ENCODE results near the gene TIAM2.

TIAM2 gene

DNA sequence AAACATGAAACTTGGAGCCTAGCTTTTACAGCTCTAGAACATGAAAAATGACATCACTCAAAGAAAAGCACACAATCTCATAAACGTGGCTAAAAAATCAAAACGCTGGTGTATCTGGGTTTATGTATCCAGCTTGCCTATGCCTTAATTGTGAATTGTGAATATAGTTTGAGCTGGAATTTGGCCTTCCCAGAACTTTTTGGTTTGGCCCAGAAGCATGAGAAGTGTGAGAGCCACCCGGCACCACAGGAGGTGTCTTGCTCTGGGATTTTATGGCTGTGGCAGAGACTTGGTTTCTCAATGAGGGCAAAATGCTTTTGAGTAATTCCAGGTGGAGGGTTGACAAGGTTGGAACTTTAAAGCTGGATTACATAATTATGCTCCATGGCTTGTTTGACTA is 69.2 kb downstream of the TIAM2 start:
- no peak for DNase-seq (ENCODE audit: low spot score)

DNA sequence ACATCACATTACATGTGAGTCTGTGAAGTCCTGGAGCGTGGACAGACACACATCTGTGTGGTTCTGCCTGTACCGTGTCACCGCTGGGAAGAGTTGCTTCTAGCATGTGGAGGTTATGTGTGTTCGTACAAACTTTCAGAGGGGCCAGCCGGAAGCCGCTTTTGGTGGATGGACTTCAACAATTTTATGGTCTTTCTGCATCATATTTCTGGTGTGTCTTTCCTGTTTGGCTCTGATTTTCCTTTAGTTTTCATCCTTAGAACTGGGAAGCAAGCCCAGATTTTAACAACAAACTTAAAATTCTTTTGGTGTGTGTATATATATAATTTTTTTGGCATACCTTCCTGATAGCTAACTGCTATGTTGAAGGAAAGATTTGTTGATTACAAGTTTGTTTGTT is 71.2 kb downstream of the TIAM2 start:
- DNase-seq (ENCODE audit: low spot score): no peak

DNA sequence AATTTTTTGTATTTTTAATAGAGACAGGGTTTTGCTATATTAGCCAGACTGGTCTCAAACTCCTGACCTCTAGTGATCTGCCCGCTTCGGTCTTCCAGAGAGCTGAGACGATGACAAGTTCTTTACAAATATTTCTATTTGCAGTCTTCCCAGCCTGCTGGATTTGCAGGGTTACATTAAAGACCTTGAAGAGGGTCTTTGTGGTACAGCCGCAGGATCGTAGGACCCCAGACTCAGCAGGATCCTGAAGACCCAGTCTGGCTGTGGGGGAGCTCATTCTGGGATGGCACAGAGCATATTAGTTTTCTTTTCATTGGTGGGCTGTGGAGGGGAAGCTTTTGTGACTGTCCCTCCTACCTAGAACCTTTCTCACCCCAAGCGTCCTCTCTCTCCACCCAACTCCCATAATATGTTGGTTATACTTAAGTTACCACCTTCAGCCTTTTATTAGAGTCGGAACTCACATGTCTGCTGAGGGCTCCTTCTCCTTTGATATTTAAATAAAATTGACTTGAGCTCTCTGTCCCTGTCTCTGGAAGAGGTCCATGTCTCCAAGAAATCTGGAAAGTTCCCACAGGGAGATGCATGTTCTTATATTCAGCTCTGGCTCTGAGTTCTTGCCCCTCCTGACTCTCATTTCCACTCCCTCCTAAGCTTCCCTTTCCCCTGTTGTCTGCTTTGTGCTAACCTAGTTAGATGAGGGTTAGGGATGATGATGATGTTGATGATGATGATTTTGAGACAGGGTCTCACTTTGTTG is 72.0 kb downstream of the TIAM2 start:
- DNase-seq (ENCODE audit: low spot score): no peak

DNA sequence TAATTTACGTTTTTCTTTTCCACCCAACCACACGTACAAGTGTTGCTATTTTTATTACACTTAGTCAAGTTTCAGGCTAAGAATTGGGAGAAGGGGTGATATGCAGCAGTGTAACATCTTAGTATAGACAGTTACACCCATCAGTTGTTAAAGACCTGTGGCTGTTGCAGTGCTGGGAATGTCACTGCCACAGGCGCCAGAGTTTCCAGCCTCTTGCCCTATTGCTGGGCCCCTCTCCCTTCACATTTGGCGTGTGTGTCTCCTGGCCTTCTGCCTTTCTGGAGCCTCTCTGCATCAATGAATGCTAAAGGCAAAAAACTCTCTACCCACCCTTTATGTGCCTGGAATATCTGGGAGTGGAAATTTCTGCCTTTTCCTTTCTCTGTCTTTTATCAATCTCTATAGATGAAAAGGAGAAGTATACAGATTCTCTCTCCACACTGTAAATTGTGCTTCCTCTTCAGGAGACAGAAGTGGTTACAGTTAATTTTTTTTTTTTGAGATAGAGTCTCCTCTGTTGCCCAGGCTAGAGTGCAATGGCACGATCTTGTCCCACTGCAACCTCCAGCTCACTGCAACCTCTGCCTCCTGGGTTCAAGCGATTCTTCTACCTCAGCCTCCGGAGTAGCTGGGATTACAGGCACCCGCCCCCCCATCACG is 73.0 kb downstream of the TIAM2 start:
- no peak for DNase-seq (ENCODE audit: low spot score)

DNA sequence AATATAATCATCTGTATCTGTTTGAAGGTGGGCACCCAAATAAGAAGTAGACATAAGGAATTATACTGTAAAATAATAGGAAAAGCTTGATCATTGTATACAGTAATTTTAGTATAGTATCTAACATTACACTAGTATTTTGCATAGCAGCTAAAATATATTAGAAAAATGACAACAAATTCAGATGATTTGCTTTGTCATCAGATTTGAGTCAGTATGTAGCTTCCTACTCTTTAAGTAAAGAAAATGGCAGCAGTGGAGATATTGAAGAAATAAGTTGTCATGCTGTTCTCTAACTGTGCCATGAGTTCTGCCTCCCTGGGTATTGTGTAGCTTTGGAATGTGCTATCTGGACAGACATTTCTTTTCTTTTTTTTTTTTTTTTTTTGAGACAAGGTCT is 74.4 kb downstream of the TIAM2 start:
- no peak for DNase-seq (ENCODE audit: low spot score)

DNA sequence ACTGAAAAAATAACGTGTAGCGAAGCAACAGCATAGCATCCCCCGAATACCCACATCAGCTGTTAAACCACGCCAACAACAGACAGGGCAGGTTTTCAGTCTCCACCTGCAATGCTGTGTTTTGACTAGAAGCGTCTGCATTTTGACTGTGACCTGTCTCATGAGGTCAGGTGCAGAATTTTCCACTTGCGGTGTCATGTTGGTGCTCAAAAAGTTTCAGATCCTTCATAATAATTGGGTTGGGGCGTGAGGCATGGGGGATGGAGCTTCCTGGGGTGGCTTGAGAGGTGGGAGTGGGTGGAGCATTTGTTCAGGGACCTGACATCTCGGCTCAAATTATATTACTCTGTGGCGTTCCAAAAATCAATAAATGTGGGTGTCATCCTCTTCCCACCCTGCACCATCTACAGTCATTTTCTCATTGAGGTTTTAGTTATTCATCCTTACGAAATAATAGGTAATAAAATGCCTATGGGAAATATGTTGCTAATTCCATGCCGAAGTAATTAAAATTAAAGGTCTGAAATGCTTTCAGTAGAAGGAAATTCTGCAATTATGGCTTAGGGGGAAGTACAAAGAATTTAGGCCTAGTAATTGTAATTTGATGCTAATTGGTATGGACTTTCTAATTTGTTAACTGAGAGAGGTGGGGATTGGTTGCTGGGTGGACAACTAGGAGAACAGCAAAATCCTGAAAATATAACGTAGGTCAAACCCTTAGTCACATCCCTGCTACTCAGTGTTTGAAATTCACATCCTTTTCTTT is 81.0 kb downstream of the TIAM2 start:
- DNase-seq (ENCODE audit: low spot score): no peak

DNA sequence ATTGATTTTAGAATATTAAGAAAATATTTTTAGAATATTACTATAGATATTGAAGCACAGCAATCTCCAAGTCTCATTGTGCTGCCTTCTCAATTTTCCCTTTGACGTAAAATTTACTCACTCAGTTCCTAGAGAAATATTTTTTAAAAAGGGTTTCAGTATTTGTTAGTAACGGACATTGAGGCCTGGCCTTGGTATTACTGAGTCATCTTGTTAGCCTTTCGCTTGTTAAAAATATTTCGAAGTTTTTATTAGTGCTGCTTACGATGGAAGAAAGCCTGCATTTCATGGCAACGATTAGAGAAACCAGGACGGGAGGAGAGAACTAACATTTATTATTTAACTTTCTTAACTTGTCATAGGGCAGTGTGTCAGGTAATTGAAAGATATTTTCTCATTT is 82.2 kb downstream of the TIAM2 start:
- DNase-seq (ENCODE audit: low spot score): no peak

DNA sequence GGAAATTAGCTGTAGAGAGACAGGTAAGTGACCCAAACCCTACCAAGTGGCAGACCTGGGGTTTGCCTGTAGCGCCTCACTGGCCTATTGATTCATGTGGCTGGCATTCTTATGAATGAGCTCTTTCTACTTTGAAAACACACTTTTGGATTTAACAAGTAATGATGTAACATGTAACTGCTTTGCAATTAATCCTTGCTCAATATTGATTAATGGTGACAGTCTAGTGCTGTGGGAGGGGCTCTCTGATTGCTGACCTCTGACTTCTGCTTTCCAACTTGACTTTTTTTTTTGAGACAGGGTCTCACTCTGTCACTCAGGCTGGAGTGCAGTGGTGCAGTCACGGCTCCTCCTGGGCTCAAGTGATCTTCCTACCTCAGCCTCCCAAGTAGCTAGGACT is 82.7 kb downstream of the TIAM2 start:
- DNase-seq (ENCODE audit: low spot score): no peak

DNA sequence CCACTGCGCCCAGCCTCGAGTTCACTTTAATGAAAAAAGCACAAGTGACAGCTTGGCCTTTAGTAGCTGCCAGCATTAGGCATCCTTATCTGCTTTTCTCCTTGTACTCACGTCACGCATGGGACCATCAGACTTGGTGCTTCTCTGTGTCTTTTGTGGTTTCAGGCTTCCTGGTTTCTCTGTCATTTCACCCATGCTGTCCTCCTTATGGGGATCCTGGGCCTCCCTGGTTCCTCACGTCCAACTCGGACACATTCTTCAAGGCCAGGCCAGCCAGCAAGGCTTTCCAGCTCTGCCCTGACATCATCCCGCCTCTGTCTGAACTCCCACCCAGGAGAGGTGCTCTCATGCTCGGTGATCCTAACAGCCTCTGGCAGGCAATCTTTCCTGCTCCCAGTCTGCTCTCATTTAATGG is 83.2 kb downstream of the TIAM2 start:
- no peak for DNase-seq (ENCODE audit: low spot score)

DNA sequence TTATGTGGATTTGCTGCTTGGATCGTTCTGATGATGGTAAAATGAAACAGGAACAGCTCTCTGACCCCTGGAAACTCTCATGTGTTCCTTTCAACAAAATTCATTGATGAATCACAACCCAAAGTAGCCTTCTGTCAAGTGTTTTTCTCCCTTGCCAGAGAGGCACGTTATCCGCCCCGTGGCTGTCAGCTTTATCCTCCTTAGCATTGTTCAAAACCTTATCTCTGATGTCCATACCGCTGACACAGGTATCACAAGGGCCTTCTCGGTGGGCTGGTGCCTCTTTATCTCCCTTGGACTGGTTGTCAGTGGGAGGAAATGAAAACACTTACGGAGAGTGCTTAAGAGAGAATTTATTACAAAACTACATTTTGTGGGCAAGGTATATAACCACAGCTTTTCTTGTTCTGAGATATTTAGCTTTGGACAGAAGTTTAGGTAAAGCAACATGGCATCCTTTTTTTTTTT is 84.9 kb downstream of the TIAM2 start:
- no peak for DNase-seq (ENCODE audit: low spot score)

DNA sequence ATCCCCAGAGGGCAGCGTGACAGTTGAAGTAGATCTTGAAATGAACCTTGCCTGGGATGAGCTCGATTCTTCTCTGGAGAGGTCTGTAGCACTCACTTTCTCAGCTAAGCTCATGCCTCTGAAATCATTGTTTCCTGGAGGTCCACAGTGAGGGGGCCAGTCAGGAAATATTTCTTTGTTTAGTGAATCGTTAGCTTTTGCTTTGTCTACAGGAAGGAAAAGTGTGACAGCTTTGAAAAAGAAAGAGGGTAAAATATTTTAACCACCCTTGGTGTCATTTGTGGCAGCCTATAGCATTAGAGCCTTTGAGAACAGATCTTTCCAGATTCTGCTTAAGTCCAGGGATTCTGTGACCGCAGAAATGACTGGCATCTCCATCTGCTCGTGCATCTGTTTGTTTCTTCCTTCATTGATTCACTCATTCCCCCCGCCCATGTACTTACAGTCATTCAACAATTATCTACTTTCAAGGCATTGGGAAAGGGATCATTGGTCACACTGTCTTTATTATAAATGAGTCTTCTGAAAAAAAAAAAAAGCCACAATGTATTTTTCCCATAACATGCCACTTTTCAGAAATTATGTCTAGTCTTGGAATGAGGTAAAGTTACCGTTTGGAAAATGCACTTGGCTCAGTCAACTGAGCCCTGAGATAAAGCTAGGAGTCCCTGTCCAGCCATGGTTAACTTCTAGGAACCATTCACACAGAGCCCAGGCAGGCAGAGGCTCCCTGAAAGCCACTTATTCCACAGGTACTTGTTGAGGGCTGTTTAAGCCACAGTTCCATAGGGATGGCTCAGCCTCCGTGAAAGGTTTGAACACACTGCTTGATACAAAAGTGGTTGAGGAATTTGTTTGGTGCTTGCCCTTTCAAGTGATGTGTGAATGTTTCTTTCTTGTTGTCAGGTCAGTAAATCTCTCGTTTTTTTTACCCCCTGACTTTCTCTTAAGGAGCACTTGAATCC is 86.0 kb downstream of the TIAM2 start:
- DNase-seq (ENCODE audit: low spot score): no peak

DNA sequence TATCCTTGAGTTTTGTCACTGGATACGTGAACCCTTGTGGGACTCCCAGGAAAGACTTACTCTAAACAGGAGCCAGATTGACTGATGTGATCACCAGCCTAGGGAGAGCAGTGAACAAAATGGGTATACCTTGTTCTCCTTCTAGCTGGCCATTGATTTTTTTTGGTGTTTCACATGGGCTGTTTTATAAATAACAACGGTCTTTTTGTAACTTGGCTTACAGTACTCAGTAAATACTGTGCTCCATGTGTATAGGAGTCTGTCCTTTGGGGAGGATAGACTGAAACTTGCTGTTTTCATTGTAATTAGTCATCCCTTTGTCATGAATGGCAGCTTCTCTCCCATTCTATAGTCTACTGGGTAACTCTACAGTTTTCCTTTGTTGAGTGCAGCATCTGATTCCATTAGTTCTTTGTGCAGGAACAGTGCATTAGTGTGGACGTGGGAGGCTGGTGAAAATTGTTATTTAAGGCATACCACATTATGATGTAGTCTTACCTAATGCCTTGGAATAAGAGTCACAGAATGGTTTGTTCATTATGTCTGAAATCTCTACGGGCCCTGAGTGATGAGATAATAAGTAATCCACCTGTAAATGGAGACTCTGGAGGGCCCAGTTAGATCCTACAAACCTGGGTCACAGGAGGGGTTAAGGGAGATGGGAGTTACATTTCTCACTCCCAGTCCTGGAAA is 89.5 kb downstream of the TIAM2 start:
- no peak for DNase-seq (ENCODE audit: low spot score)

DNA sequence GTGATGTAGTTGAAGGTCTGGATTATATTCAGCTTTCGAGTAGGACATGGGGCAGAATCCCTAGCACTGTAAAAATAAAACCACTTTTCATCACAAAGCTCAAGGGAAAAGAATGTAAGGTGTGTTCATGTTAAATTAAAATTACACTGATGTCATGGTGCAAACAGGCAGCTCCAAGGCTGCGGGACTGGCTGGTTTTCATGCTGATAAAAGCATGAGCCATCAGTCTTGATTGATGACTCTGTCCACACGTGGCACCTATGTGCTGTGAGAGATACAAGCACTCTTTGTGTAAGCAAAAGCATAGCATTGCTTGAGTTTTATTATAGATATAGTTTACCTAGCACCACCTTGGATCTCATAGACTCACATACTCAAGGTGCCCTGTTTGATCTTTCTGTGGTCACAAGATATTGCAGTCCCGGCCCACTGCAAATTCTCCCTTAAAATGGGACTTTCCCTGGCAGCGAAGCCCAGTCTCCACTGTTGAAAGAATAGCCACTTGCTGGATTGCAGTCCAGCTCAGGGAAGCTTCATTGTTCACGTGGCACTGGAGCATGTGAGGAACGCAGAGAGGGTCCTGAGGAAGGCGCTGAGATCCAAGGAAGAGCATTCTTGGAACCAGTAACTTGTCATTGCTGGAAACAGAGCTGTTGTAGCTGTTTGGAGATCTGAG is 90.6 kb downstream of the TIAM2 start:
- DNase-seq (ENCODE audit: low spot score): peak; percentile 8

DNA sequence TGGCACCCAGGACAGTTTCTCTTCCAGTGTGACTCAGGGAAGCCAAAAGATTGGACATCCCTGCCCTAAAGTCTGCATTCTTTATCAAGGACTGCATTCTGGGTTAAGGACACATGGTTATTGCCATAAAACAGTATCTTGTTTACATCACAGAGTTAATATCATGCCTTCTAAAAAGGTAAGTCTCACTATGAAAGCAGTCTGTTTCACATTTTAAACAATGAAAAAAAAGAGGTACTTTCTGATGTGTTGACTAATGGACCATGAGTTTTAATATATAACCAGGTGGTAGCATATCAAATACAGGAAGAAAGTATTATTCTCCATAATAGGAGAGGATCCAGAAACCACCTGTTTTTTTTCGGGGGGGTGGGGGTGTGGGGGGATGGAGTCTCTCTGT is 93.7 kb downstream of the TIAM2 start:
- no peak for DNase-seq (ENCODE audit: low spot score)

DNA sequence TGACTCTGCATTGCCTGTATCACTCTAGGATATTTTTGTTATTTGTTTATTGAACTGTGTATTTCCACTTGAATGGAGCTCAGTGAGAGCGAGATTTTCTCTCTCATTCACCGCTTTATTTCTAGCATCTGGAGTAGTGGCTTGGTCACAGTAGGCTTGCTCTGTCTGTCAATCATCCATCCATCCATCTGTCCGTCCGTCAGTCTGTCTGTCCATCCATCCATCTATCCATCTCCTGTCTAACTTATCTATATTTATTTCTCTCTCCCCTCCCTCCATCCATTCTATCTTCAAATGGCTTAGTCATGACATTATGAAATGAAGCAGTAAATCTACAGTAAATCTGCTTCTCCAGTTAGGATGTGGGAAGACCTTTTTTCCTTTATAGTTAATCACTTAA is 94.6 kb downstream of the TIAM2 start:
- DNase-seq (ENCODE audit: low spot score): no peak

DNA sequence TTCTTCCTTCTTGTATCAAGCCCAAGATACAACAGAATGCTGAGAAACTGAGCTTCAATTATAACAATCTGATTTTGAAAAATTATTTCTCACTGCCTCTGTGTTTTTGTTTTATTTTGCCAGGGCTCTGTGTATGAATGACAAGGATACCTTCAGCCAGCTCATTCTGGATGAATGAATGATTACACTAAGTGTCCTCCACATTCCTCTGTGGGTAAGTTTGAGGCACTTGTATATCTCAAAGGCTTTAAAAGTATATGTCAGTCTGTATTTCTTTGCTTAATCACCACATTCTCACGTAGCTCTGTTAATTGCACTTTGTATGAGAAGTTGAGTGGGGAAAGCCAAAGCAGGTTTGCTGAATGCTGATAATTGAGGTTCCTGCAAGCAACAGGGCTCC is 95.1 kb downstream of the TIAM2 start:
- no peak for DNase-seq (ENCODE audit: low spot score)

DNA sequence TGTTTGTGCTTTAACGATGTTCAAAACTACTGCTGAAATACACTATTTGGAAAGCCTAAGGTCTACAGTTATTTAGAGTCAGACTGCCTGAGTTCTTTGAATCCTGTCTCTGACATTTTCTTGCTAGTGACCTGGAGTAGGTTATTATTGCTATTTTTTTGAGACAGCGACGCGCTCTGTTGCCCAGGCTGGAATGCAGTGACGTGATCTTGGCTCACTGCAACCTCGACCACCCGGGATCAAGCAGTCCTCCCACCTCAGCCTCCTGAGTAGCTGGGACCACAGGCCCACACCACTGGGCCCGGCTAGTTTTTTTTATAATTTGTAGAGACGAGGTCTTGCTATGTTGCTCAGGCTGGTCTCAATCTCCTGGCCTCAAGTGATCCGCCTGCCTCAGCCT is 96.6 kb downstream of the TIAM2 start:
- DNase-seq (ENCODE audit: low spot score): no peak

DNA sequence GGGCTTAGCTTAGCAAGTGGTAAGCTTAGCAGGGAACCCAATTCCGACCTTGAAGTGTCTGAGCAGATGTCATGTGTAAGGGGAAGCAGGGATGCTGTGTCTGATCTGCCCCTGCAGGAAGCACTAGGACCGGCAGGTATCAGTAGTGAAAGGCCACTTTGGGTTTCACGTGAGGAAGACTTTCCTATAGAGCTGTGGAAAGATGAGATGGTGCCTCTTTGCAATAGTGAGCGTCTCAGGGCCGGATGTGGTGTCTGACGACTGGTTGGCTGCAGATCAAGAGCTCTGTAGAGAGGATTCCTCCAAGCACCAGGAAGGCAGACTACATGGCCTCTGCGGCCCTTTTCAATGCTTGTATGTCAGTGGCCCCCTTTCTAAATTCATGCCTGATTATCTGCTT is 98.3 kb downstream of the TIAM2 start:
- no peak for DNase-seq (ENCODE audit: low spot score)

DNA sequence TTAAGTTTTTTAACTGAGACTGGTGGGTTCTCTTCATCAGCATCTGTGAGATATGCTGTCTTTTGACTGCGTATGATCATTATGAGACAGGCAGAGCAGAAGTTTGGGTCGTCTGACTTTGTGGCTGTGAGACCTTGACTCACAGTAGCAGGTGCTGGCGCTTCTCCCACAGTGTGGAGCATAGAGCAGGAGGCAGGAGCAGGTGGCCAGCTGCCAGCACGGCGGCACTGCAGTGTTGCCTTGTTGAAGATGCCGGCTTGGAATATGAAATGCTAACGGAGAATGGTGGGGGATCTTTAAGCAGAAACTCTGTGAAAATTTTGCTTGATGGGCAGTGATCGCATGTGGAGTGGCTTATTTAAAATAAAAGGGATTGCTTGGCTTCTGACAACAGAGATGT is 105.0 kb downstream of the TIAM2 start:
- DNase-seq (ENCODE audit: low spot score): no peak

DNA sequence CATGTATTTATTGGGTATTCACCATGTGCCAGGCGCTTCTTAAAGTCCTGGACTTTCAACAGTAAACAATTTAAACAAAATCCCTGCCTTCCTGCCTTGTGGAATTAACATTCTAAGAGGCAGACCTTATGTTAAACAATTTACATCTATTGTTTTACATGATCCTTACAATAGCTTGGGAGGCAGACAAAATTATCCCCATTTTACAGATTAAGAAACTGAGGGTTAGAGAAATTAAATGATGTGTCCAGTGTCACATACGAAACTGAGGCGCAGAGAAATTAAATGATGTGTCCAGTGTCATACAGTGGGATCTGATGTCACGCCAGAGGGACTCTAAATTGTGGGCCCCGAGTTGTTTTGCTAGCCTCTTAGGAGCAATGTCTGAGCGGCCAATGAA is 105.5 kb downstream of the TIAM2 start:
- no peak for DNase-seq (ENCODE audit: low spot score)

Data from RKO (cell line).